Measurements from ENCODE around the gene ALG12. TPM values are rescaled to one million over a fixed set of nuclear protein-coding genes. Genes with fewer than 3 reads are reported as not detected.
A peak's percentile ranks its signal among the peaks of the same experiment; 100 is the strongest.

Gene ALG12
- total and polyA plus RNA-seq, 2 of the 13 experiments (the other 11 are each of a cell fraction or from before 2014, with no cell fraction given) = 7.8 to 15.8 TPM

DNA sequence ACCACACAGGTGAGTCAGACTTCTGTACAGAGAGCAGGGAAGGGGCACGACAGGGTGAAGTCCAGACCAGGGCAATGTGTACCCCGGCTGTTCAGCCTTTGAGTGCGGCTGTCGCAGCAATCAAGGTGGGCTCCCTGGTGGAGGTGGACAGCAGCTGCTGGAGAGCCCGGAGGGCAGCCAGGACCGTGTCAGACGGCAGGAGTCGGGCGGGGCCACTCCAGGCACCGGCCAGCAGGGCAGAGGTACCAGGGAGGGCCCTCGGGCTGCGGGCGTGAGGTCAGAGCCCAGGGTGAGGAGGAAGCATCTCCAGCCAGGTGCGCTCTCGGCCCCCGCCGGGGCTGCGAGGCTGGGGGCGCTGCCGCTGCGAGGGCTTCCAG is 41.5 kb upstream of the ALG12 start (continued):
- TF ChIP-seq CBX2 (IDR thresholded peaks at IDR 0.05; ENCODE audit: low read depth, low read length) = no peak
- TF ChIP-seq CBX2 (CRISPR knock-in tag; IDR thresholded peaks at IDR 0.05; ENCODE audit: low read depth) = no peak
- TF ChIP-seq, protein P1, sequence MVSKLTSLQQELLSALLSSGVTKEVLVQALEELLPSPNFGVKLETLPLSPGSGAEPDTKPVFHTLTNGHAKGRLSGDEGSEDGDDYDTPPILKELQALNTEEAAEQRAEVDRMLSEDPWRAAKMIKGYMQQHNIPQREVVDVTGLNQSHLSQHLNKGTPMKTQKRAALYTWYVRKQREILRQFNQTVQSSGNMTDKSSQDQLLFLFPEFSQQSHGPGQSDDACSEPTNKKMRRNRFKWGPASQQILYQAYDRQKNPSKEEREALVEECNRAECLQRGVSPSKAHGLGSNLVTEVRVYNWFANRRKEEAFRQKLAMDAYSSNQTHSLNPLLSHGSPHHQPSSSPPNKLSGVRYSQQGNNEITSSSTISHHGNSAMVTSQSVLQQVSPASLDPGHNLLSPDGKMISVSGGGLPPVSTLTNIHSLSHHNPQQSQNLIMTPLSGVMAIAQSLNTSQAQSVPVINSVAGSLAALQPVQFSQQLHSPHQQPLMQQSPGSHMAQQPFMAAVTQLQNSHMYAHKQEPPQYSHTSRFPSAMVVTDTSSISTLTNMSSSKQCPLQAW (CRISPR knock-in tag; IDR thresholded peaks at IDR 0.05) = peak; percentile 11; the same call in 1 of the 2 replicates
- TF ChIP-seq MTA3 (CRISPR knock-in tag; IDR thresholded peaks at IDR 0.05) = no peak
- TF ChIP-seq, protein P2, sequence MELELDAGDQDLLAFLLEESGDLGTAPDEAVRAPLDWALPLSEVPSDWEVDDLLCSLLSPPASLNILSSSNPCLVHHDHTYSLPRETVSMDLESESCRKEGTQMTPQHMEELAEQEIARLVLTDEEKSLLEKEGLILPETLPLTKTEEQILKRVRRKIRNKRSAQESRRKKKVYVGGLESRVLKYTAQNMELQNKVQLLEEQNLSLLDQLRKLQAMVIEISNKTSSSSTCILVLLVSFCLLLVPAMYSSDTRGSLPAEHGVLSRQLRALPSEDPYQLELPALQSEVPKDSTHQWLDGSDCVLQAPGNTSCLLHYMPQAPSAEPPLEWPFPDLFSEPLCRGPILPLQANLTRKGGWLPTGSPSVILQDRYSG (CRISPR knock-in tag; IDR thresholded peaks at IDR 0.05) = no peak
- TF ChIP-seq, protein P3, sequence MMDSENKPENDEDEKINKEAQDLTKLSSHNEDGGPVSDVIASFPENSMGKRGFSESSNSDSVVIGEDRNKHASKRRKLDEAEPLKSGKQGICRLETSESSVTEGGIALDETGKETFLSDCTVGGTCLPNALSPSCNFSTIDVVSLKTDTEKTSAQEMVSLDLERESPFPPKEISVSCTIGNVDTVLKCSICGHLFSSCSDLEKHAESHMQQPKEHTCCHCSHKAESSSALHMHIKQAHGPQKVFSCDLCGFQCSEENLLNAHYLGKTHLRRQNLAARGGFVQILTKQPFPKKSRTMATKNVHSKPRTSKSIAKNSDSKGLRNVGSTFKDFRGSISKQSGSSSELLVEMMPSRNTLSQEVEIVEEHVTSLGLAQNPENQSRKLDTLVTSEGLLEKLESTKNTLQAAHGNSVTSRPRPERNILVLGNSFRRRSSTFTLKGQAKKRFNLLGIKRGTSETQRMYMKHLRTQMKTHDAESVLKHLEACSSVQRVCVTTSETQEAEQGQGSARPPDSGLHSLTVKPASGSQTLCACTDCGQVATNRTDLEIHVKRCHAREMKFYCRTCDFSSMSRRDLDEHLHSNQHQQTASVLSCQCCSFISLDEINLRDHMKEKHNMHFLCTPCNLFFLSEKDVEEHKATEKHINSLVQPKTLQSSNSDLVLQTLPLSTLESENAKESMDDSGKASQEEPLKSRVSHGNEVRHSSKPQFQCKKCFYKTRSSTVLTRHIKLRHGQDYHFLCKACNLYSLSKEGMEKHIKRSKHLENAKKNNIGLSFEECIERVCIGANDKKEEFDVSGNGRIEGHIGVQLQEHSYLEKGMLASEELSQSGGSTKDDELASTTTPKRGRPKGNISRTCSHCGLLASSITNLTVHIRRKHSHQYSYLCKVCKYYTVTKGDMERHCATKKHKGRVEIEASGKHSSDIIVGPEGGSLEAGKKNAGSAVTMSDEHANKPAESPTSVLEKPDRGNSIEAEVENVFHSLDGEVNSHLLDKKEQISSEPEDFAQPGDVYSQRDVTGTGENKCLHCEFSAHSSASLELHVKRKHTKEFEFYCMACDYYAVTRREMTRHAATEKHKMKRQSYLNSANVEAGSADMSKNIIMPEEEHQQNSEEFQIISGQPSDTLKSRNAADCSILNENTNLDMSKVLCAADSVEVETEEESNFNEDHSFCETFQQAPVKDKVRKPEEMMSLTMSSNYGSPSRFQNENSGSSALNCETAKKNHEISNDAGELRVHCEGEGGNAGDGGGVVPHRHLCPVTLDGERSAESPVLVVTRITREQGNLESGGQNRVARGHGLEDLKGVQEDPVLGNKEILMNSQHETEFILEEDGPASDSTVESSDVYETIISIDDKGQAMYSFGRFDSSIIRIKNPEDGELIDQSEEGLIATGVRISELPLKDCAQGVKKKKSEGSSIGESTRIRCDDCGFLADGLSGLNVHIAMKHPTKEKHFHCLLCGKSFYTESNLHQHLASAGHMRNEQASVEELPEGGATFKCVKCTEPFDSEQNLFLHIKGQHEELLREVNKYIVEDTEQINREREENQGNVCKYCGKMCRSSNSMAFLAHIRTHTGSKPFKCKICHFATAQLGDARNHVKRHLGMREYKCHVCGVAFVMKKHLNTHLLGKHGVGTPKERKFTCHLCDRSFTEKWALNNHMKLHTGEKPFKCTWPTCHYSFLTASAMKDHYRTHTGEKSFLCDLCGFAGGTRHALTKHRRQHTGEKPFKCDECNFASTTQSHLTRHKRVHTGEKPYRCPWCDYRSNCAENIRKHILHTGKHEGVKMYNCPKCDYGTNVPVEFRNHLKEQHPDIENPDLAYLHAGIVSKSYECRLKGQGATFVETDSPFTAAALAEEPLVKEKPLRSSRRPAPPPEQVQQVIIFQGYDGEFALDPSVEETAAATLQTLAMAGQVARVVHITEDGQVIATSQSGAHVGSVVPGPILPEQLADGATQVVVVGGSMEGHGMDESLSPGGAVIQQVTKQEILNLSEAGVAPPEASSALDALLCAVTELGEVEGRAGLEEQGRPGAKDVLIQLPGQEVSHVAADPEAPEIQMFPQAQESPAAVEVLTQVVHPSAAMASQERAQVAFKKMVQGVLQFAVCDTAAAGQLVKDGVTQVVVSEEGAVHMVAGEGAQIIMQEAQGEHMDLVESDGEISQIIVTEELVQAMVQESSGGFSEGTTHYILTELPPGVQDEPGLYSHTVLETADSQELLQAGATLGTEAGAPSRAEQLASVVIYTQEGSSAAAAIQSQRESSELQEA (CRISPR knock-in tag; IDR thresholded peaks at IDR 0.05; ENCODE audit: not compliant biosample characterization) = peak; percentile 78
- no peak for TF ChIP-seq TEAD3 (CRISPR knock-in tag; optimal IDR thresholded peaks at IDR 0.05; ENCODE audit: borderline replicate concordance)
- TF ChIP-seq, protein P4, sequence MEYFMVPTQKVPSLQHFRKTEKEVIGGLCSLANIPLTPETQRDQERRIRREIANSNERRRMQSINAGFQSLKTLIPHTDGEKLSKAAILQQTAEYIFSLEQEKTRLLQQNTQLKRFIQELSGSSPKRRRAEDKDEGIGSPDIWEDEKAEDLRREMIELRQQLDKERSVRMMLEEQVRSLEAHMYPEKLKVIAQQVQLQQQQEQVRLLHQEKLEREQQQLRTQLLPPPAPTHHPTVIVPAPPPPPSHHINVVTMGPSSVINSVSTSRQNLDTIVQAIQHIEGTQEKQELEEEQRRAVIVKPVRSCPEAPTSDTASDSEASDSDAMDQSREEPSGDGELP (IDR thresholded peaks at IDR 0.05; ENCODE audit: borderline replicate concordance, low read depth) = no peak; the same call in 1 of the 2 replicates
- TF ChIP-seq, protein P5, sequence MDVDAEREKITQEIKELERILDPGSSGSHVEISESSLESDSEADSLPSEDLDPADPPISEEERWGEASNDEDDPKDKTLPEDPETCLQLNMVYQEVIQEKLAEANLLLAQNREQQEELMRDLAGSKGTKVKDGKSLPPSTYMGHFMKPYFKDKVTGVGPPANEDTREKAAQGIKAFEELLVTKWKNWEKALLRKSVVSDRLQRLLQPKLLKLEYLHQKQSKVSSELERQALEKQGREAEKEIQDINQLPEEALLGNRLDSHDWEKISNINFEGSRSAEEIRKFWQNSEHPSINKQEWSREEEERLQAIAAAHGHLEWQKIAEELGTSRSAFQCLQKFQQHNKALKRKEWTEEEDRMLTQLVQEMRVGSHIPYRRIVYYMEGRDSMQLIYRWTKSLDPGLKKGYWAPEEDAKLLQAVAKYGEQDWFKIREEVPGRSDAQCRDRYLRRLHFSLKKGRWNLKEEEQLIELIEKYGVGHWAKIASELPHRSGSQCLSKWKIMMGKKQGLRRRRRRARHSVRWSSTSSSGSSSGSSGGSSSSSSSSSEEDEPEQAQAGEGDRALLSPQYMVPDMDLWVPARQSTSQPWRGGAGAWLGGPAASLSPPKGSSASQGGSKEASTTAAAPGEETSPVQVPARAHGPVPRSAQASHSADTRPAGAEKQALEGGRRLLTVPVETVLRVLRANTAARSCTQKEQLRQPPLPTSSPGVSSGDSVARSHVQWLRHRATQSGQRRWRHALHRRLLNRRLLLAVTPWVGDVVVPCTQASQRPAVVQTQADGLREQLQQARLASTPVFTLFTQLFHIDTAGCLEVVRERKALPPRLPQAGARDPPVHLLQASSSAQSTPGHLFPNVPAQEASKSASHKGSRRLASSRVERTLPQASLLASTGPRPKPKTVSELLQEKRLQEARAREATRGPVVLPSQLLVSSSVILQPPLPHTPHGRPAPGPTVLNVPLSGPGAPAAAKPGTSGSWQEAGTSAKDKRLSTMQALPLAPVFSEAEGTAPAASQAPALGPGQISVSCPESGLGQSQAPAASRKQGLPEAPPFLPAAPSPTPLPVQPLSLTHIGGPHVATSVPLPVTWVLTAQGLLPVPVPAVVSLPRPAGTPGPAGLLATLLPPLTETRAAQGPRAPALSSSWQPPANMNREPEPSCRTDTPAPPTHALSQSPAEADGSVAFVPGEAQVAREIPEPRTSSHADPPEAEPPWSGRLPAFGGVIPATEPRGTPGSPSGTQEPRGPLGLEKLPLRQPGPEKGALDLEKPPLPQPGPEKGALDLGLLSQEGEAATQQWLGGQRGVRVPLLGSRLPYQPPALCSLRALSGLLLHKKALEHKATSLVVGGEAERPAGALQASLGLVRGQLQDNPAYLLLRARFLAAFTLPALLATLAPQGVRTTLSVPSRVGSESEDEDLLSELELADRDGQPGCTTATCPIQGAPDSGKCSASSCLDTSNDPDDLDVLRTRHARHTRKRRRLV (CRISPR knock-in tag; IDR thresholded peaks at IDR 0.05) = no peak
- TF ChIP-seq SALL2 (CRISPR knock-in tag; IDR thresholded peaks at IDR 0.05) = no peak
- TF ChIP-seq MBD4 (IDR thresholded peaks at IDR 0.05; ENCODE audit: borderline replicate concordance, low read length) = no peak
